Measurements from ENCODE around the gene ALG5.

ALG5 gene

GRCh38 chr13:37014609-37015008, 15.5 kb upstream of the ALG5 start:
- no peak overlapping the region for H3K27ac ChIP-seq (ENCODE audit: low read depth, low read length, severe bottlenecking)
- H3K4me1 ChIP-seq (ENCODE audit: control insufficient read depth, insufficient read depth, low read length, poor library complexity, severe bottlenecking), result no peaks in the 10 kb centered on the region
- peaks cover 56% of the 10 kb centered on the region for H3K36me3 ChIP-seq (ENCODE audit: control insufficient read depth, insufficient read depth, low read length)
- H3K9me3 ChIP-seq (ENCODE audit: control insufficient read depth, low read length), result no peaks in the 10 kb centered on the region
- no peak overlapping the region for H3K4me3 ChIP-seq (ENCODE audit: extremely low read depth, insufficient read depth, low read length, poor library complexity, severe bottlenecking)
- WGBS, 2 experiments (ENCODE audit: insufficient coverage in 2 of 2), result no CpG with 5 or more reads among the region's 1 CpG

GRCh38 chr13:37011788-37012187, 12.6 kb upstream of the ALG5 start:
- H3K36me3 ChIP-seq (ENCODE audit: control insufficient read depth, insufficient read depth, low read length), result peaks cover 66% of the 10 kb centered on the region
- no peaks in the 10 kb centered on the region for H3K9me3 ChIP-seq (ENCODE audit: control insufficient read depth, low read length)
- no peak overlapping the region for H3K27ac ChIP-seq (ENCODE audit: low read depth, low read length, severe bottlenecking)
- no peak overlapping the region for H3K4me3 ChIP-seq (ENCODE audit: extremely low read depth, insufficient read depth, low read length, poor library complexity, severe bottlenecking)
- H3K4me1 ChIP-seq (ENCODE audit: control insufficient read depth, insufficient read depth, low read length, poor library complexity, severe bottlenecking), result no peaks in the 10 kb centered on the region
- WGBS, 2 experiments (ENCODE audit: insufficient coverage in 2 of 2), result no CpG with 5 or more reads among the region's 2 CpGs

GRCh38 chr13:37011002-37011401, 11.9 kb upstream of the ALG5 start:
- no CpG with 5 or more reads among the region's 1 CpG for WGBS, 2 experiments (ENCODE audit: insufficient coverage in 2 of 2)
- Histone ChIP-seq H3K27ac (ENCODE audit: low read depth, low read length, severe bottlenecking) (no peak overlapping the region), H3K36me3 (ENCODE audit: control insufficient read depth, insufficient read depth, low read length) (peaks cover 63% of the 10 kb centered on the region), H3K4me1 (ENCODE audit: control insufficient read depth, insufficient read depth, low read length, poor library complexity, severe bottlenecking) (no peaks in the 10 kb centered on the region), H3K9me3 (ENCODE audit: control insufficient read depth, low read length) (no peaks in the 10 kb centered on the region), H3K4me3 (ENCODE audit: extremely low read depth, insufficient read depth, low read length, poor library complexity, severe bottlenecking) (no peak overlapping the region)

GRCh38 chr13:37010424-37010823, 11.3 kb upstream of the ALG5 start:
- H3K27ac ChIP-seq (ENCODE audit: low read depth, low read length, severe bottlenecking), result no peak overlapping the region
- H3K4me3 ChIP-seq (ENCODE audit: extremely low read depth, insufficient read depth, low read length, poor library complexity, severe bottlenecking), result no peak overlapping the region
- no peaks in the 10 kb centered on the region for H3K9me3 ChIP-seq (ENCODE audit: control insufficient read depth, low read length)
- H3K4me1 ChIP-seq (ENCODE audit: control insufficient read depth, insufficient read depth, low read length, poor library complexity, severe bottlenecking), result no peaks in the 10 kb centered on the region
- WGBS, 2 experiments (ENCODE audit: insufficient coverage in 2 of 2), result 100% methylated on average over 1 of the region's 1 CpG; no CpG with 5 or more reads in 1 of the 2 experiments
- H3K36me3 ChIP-seq (ENCODE audit: control insufficient read depth, insufficient read depth, low read length), result peaks cover 63% of the 10 kb centered on the region

GRCh38 chr13:37009692-37010091, 10.6 kb upstream of the ALG5 start:
- Histone ChIP-seq H3K4me1 (ENCODE audit: control insufficient read depth, insufficient read depth, low read length, poor library complexity, severe bottlenecking) (no peaks in the 10 kb centered on the region), H3K36me3 (ENCODE audit: control insufficient read depth, insufficient read depth, low read length) (peaks cover 63% of the 10 kb centered on the region), H3K9me3 (ENCODE audit: control insufficient read depth, low read length) (no peaks in the 10 kb centered on the region), H3K27ac (ENCODE audit: low read depth, low read length, severe bottlenecking) (no peak overlapping the region), H3K4me3 (ENCODE audit: extremely low read depth, insufficient read depth, low read length, poor library complexity, severe bottlenecking) (no peak overlapping the region)
- WGBS, 2 experiments (ENCODE audit: insufficient coverage in 2 of 2), result 93 to 100% methylated on average over 3 to 5 of the region's 5 CpGs

GRCh38 chr13:37001921-37002250, 2.7 kb upstream of the ALG5 start:
- no peaks in the 10 kb centered on the region for H3K9me3 ChIP-seq (ENCODE audit: control insufficient read depth, low read length)
- peak overlapping the region; percentile 96 for H3K4me3 ChIP-seq (ENCODE audit: extremely low read depth, insufficient read depth, low read length, poor library complexity, severe bottlenecking)
- 42 to 62% methylated on average over 2 of the region's 3 CpGs for WGBS, 2 experiments (ENCODE audit: insufficient coverage in 2 of 2)
- no peak overlapping the region for H3K27ac ChIP-seq (ENCODE audit: low read depth, low read length, severe bottlenecking)
- H3K4me1 ChIP-seq (ENCODE audit: control insufficient read depth, insufficient read depth, low read length, poor library complexity, severe bottlenecking), result peaks cover 10% of the 10 kb centered on the region
- H3K36me3 ChIP-seq (ENCODE audit: control insufficient read depth, insufficient read depth, low read length), result peaks cover 40% of the 10 kb centered on the region

GRCh38 chr13:36998624-36999041, 507 bp downstream of the ALG5 start:
- Histone ChIP-seq H3K36me3 (ENCODE audit: control insufficient read depth, insufficient read depth, low read length) (peaks cover 32% of the 10 kb centered on the region), H3K4me3 (ENCODE audit: extremely low read depth, insufficient read depth, low read length, poor library complexity, severe bottlenecking) (peak overlapping the region; percentile 96), H3K4me1 (ENCODE audit: control insufficient read depth, insufficient read depth, low read length, poor library complexity, severe bottlenecking) (peaks cover 10% of the 10 kb centered on the region), H3K9me3 (ENCODE audit: control insufficient read depth, low read length) (no peaks in the 10 kb centered on the region), H3K27ac (ENCODE audit: low read depth, low read length, severe bottlenecking) (peak overlapping the region; percentile 86)
- 0 to 2% methylated on average over 10 to 13 of the region's 21 CpGs for WGBS, 2 experiments (ENCODE audit: insufficient coverage in 2 of 2)

- 97 to 100% methylated on average over 2 to 5 of the region's 6 CpGs for WGBS, 2 experiments (ENCODE audit: insufficient coverage in 2 of 2)
- Histone ChIP-seq H3K27ac (ENCODE audit: low read depth, low read length, severe bottlenecking) (peak overlapping the region; percentile 19), H3K36me3 (ENCODE audit: control insufficient read depth, insufficient read depth, low read length) (peaks cover 35% of the 10 kb centered on the region), H3K9me3 (ENCODE audit: control insufficient read depth, low read length) (no peaks in the 10 kb centered on the region), H3K4me3 (ENCODE audit: extremely low read depth, insufficient read depth, low read length, poor library complexity, severe bottlenecking) (peak overlapping the region; percentile 96), H3K4me1 (ENCODE audit: control insufficient read depth, insufficient read depth, low read length, poor library complexity, severe bottlenecking) (peaks cover 10% of the 10 kb centered on the region)
These were observed 1.3 kb downstream of the ALG5 start for GRCh38 chr13:36997716-36998427.

- Histone ChIP-seq H3K9me3 (ENCODE audit: control insufficient read depth, low read length) (no peaks in the 10 kb centered on the region), H3K4me1 (ENCODE audit: control insufficient read depth, insufficient read depth, low read length, poor library complexity, severe bottlenecking) (peaks cover 2% of the 10 kb centered on the region), H3K4me3 (ENCODE audit: extremely low read depth, insufficient read depth, low read length, poor library complexity, severe bottlenecking) (no peak overlapping the region), H3K36me3 (ENCODE audit: control insufficient read depth, insufficient read depth, low read length) (peaks cover 80% of the 10 kb centered on the region), H3K27ac (ENCODE audit: low read depth, low read length, severe bottlenecking) (no peak overlapping the region)
- WGBS, 2 experiments (ENCODE audit: insufficient coverage in 2 of 2), result 100% methylated on average over 1 of the region's 4 CpGs; no CpG with 5 or more reads in 1 of the 2 experiments
These were observed 6.8 kb downstream of the ALG5 start for GRCh38 chr13:36992362-36992761.

GRCh38 chr13:36986462-36987240, 12.5 kb downstream of the ALG5 start:
- Histone ChIP-seq H3K4me1 (ENCODE audit: control insufficient read depth, insufficient read depth, low read length, poor library complexity, severe bottlenecking) (no peaks in the 10 kb centered on the region), H3K36me3 (ENCODE audit: control insufficient read depth, insufficient read depth, low read length) (peaks cover 83% of the 10 kb centered on the region), H3K4me3 (ENCODE audit: extremely low read depth, insufficient read depth, low read length, poor library complexity, severe bottlenecking) (no peak overlapping the region), H3K9me3 (ENCODE audit: control insufficient read depth, low read length) (no peaks in the 10 kb centered on the region), H3K27ac (ENCODE audit: low read depth, low read length, severe bottlenecking) (no peak overlapping the region)
- WGBS, 2 experiments (ENCODE audit: insufficient coverage in 2 of 2), result 100% methylated on average over 2 of the region's 2 CpGs

Data from mesodermal cell (in vitro differentiated cells).